Central memory CD8-positive, alpha-beta T cell (primary cell): ENCODE results near the gene MAP2K4.
A peak's percentile ranks its signal among the peaks of the same experiment; 100 is the strongest.

Experiments used
- ATAC-seq: fragments of 150-1000 bp; cut with Tn5 transposase; replicated peaks from 2 replicates; pipeline ENCODE4 v1.10.0; 2022; ENCODE audit warnings: mild to moderate bottlenecking, moderate FRiP score, moderate number of reproducible peaks; ENCODE audit not compliant: poor library complexity, severe bottlenecking; ENCODE audit errors: extremely low read depth
- DNase-seq, 2 donors: peaks; one replicate each; pipeline ENCODE4 v3.0.0; 2021; ENCODE audit warnings: low spot score in 2 of 2
- H3K27ac Mint-ChIP-seq: one replicate; pipeline ENCODE4 v1.8.0; 2022; ENCODE audit warnings: low read depth, mild to moderate bottlenecking, moderate library complexity, mixed read lengths
- H3K27me3 Mint-ChIP-seq: one replicate; pipeline ENCODE4 v1.8.0; 2022; ENCODE audit warnings: mixed read lengths
- H3K36me3 Mint-ChIP-seq: one replicate; pipeline ENCODE4 v1.8.0; 2022; ENCODE audit warnings: mild to moderate bottlenecking, moderate library complexity, mixed read lengths; ENCODE audit not compliant: insufficient read depth
- H3K4me1 Mint-ChIP-seq: one replicate; pipeline ENCODE4 v1.8.0; 2022; ENCODE audit warnings: mixed read lengths
- H3K4me3 Mint-ChIP-seq: one replicate; pipeline ENCODE4 v1.8.0; 2022; ENCODE audit warnings: mild to moderate bottlenecking, moderate library complexity, mixed read lengths
- H3K9me3 Mint-ChIP-seq: one replicate; pipeline ENCODE4 v1.8.0; 2022; ENCODE audit warnings: mixed read lengths

MAP2K4 gene

GRCh38 chr17:12047681-12048376 lies 27.2 kb downstream of the MAP2K4 start:
- Mint-ChIP-seq H3K36me3 (peaks cover 3% of the 10 kb centered on the region), H3K9me3 (no peaks in the 10 kb centered on the region), H3K4me3 (no peak overlapping the region), H3K27ac (no peak overlapping the region), H3K4me1 (peaks cover 75% of the 10 kb centered on the region), H3K27me3 (no peaks in the 10 kb centered on the region)
- no peak for ATAC-seq
- DNase-seq, result no peak

- H3K36me3 Mint-ChIP-seq, result peaks cover 3% of the 10 kb centered on the region
- H3K27me3 Mint-ChIP-seq, result no peaks in the 10 kb centered on the region
- ATAC-seq (no peak), DNase-seq (no peak)
- H3K27ac Mint-ChIP-seq, result no peak overlapping the region
- H3K4me3 Mint-ChIP-seq, result no peak overlapping the region
- H3K4me1 Mint-ChIP-seq, result peaks cover 78% of the 10 kb centered on the region
- no peaks in the 10 kb centered on the region for H3K9me3 Mint-ChIP-seq
Measured at GRCh38 chr17:12048843-12049473, 28.3 kb downstream of the MAP2K4 start.

DNA sequence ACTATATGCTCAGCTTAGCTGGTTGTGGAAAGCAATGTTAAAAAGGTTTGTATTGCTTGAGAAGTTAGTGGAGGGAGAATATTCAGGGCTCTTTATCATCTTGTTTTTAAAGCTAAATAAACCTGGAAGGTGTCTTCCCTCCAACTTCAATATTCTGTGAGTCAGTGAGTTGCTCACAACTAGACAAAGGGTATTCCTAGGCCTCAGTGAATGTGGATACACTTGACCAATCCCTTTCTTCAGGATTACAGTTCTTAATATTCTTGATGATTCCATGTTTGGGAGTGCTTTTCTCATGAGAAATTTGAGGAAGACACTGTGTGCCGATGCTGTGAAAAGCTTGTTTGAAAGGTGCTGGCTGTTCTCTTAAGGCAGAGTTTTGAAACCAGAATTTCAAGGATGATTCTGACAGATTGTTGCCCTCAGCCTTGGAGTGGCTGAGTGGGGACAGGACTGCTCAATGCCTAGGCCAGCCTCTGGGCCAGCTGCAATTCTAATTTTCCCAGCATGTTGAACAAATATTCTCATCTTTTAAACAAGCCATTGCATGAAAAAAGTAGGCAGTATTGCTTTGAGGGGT lies 30.1 kb downstream of the MAP2K4 start:
- Mint-ChIP-seq H3K9me3 (no peaks in the 10 kb centered on the region), H3K27me3 (no peaks in the 10 kb centered on the region), H3K36me3 (peaks cover 6% of the 10 kb centered on the region), H3K27ac (peak overlapping the region; percentile 38), H3K4me3 (no peak overlapping the region), H3K4me1 (peaks cover 67% of the 10 kb centered on the region)
- DNase-seq (no peak), ATAC-seq (no peak)

DNA sequence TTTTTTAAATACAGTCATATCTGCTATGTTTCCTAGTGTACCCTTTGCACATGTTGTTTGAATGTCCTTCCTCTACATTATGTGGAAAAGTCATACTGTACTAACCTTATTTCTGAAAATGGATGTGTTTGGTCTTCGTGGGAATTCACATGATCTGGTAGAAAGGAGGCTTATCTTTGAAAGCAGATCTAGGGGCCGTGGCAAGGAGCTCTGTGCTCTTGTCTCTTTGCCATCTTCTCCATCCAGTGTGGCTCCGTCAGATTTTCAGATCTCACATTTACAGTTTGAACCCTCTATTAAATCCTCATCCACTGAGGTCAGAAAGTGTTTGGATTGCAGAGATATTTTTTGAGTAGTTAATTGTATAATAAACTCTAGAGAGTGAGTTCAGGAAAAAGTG lies 32.9 kb downstream of the MAP2K4 start:
- DNase-seq, result no peak
- Mint-ChIP-seq H3K4me1 (peaks cover 63% of the 10 kb centered on the region), H3K27ac (no peak overlapping the region), H3K27me3 (no peaks in the 10 kb centered on the region), H3K36me3 (peaks cover 9% of the 10 kb centered on the region), H3K9me3 (no peaks in the 10 kb centered on the region), H3K4me3 (no peak overlapping the region)
- ATAC-seq, result no peak

- H3K4me3 Mint-ChIP-seq, result no peak overlapping the region
- H3K36me3 Mint-ChIP-seq, result peaks cover 6% of the 10 kb centered on the region
- no peak for ATAC-seq
- no peaks in the 10 kb centered on the region for H3K9me3 Mint-ChIP-seq
- no peak for DNase-seq
- H3K27ac Mint-ChIP-seq, result no peak overlapping the region
- no peaks in the 10 kb centered on the region for H3K27me3 Mint-ChIP-seq
- H3K4me1 Mint-ChIP-seq, result peaks cover 59% of the 10 kb centered on the region
Measured at GRCh38 chr17:12055889-12056288, 35.2 kb downstream of the MAP2K4 start.

- Mint-ChIP-seq H3K4me1 (peaks cover 60% of the 10 kb centered on the region), H3K27ac (peak overlapping the region; percentile 44)
- no peak for DNase-seq
Measured at GRCh38 chr17:12057520-12057919, 36.8 kb downstream of the MAP2K4 start.

GRCh38 chr17:12058535-12058934 lies 37.9 kb downstream of the MAP2K4 start:
- no peak overlapping the region for H3K4me3 Mint-ChIP-seq
- no peak for ATAC-seq
- DNase-seq, result no peak
- H3K27ac Mint-ChIP-seq, result no peak overlapping the region
- H3K9me3 Mint-ChIP-seq, result no peaks in the 10 kb centered on the region
- peaks cover 57% of the 10 kb centered on the region for H3K4me1 Mint-ChIP-seq
- H3K36me3 Mint-ChIP-seq, result peaks cover 11% of the 10 kb centered on the region
- no peaks in the 10 kb centered on the region for H3K27me3 Mint-ChIP-seq

More at GRCh38 chr17:12057520-12057919, 36.8 kb downstream of the MAP2K4 start:
- Mint-ChIP-seq H3K9me3 (no peaks in the 10 kb centered on the region), H3K36me3 (peaks cover 8% of the 10 kb centered on the region), H3K4me3 (no peak overlapping the region), H3K27me3 (no peaks in the 10 kb centered on the region)
- ATAC-seq, result no peak

GRCh38 chr17:12062249-12062648 lies 41.6 kb downstream of the MAP2K4 start:
- peaks cover 9% of the 10 kb centered on the region for H3K36me3 Mint-ChIP-seq
- no peak for ATAC-seq
- no peaks in the 10 kb centered on the region for H3K9me3 Mint-ChIP-seq
- H3K4me1 Mint-ChIP-seq, result peaks cover 44% of the 10 kb centered on the region
- H3K27ac Mint-ChIP-seq, result no peak overlapping the region
- H3K4me3 Mint-ChIP-seq, result no peak overlapping the region
- DNase-seq, result no peak
- H3K27me3 Mint-ChIP-seq, result no peaks in the 10 kb centered on the region

DNA sequence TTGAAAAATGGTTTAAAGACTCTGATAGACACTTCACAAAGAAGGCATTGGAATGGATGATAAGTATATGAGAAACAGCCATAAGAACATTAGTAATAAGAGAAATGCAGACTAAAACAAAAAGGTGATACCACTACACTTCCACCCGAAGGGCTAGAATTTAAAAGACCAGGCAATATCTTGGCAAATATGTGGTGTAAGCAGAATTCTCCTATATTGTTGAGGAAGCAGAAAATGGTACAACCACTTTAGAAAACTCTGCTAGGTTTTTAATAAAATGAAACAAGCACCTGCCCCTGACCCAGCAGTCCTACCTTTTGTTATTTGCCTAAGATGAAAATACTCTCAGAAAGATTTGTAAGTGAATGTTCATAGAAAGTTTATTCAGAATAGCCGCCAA lies 43.7 kb downstream of the MAP2K4 start:
- Mint-ChIP-seq H3K9me3 (no peaks in the 10 kb centered on the region), H3K4me3 (no peak overlapping the region), H3K27me3 (no peaks in the 10 kb centered on the region), H3K4me1 (peaks cover 35% of the 10 kb centered on the region), H3K27ac (no peak overlapping the region), H3K36me3 (peaks cover 9% of the 10 kb centered on the region)
- ATAC-seq, result no peak
- DNase-seq, result no peak

GRCh38 chr17:12067485-12067884 lies 46.8 kb downstream of the MAP2K4 start:
- ATAC-seq (no peak), DNase-seq (no peak)
- Mint-ChIP-seq H3K4me1 (peaks cover 13% of the 10 kb centered on the region), H3K27ac (no peak overlapping the region), H3K36me3 (peaks cover 7% of the 10 kb centered on the region), H3K27me3 (no peaks in the 10 kb centered on the region), H3K4me3 (no peak overlapping the region), H3K9me3 (no peaks in the 10 kb centered on the region)

- H3K9me3 Mint-ChIP-seq, result no peaks in the 10 kb centered on the region
- no peak for ATAC-seq
- H3K27me3 Mint-ChIP-seq, result no peaks in the 10 kb centered on the region
- H3K27ac Mint-ChIP-seq, result no peak overlapping the region
- H3K4me3 Mint-ChIP-seq, result no peak overlapping the region
- H3K36me3 Mint-ChIP-seq, result peaks cover 4% of the 10 kb centered on the region
- no peak for DNase-seq
- H3K4me1 Mint-ChIP-seq, result peaks cover 8% of the 10 kb centered on the region
Measured at GRCh38 chr17:12068946-12069345, 48.3 kb downstream of the MAP2K4 start.

DNA sequence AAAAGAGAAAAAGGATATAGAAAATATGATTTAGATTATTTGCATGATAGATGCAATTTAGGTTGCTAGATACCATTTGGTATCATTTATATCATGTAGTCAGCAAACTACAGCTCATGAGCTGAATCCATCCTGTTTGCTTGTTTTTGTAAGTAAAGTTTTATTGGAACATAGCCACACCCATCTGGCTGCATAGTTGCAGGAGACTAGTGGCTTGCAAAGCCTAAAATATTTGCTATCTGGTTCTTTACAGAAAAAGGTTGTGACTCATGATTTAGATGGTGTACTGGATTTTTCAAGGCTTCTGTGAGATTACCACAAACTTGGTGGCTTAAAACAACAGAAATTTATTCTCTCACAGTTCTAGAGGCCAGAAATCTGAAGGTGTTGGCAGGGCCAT lies 49.9 kb downstream of the MAP2K4 start:
- no peak overlapping the region for H3K27ac Mint-ChIP-seq
- H3K27me3 Mint-ChIP-seq, result no peaks in the 10 kb centered on the region
- DNase-seq (no peak), ATAC-seq (no peak)
- no peak overlapping the region for H3K4me3 Mint-ChIP-seq
- peaks cover 8% of the 10 kb centered on the region for H3K36me3 Mint-ChIP-seq
- peaks cover 15% of the 10 kb centered on the region for H3K4me1 Mint-ChIP-seq
- no peaks in the 10 kb centered on the region for H3K9me3 Mint-ChIP-seq

DNA sequence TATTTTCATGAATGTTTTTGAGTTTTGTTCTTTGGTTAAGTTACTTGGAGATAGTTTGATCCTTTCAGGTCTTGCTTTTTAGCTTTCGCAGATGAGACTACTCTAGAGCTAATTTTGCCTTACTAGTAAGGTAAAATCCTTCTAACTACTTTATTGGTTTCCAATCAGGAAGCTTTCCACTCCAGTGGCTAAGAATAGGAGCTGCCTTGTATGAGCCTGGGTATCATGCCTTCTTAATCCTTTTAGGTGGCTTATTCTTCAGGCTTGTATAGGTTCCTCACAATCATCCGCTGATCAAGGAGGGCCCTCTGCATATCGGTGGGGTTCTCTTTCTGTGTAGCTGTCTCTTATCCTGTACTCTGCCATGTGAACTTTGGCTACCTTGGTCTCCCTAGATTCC lies 53.7 kb downstream of the MAP2K4 start:
- H3K27ac Mint-ChIP-seq, result no peak overlapping the region
- H3K4me1 Mint-ChIP-seq, result peaks cover 25% of the 10 kb centered on the region
- DNase-seq (no peak), ATAC-seq (no peak)
- H3K9me3 Mint-ChIP-seq, result no peaks in the 10 kb centered on the region
- no peaks in the 10 kb centered on the region for H3K27me3 Mint-ChIP-seq
- H3K36me3 Mint-ChIP-seq, result peaks cover 12% of the 10 kb centered on the region
- no peak overlapping the region for H3K4me3 Mint-ChIP-seq
